WTC11 (cell line): ENCODE measurements around the gene ST8SIA4. TPM values are rescaled to one million over a fixed set of nuclear protein-coding genes. Genes with fewer than 3 reads are reported as not detected.

Source experiments
- ATAC-seq: fragments of 200-7000 bp; cut with Tn5 transposase; 2 replicates; pipeline ENCODE4 v1.10.0; 2021; ENCODE audit warnings: mild to moderate bottlenecking, moderate library complexity
- CTCF ChIA-PET: fragments of 300-600 bp; sonication (Branson Sonifier 250); formaldehyde crosslinking; loops from one replicate; lab custom pipeline; 2021; ENCODE audit warnings: antibody characterized with exemption; lab: Charles Lee
- POLR2A ChIA-PET: fragments of 350-600 bp; sonication (Branson Sonifier 250); formaldehyde crosslinking; loops from one replicate; lab custom pipeline; 2021; ENCODE audit warnings: antibody characterized with exemption; lab: Charles Lee
- DNase-seq: peaks from one replicate; pipeline ENCODE4 v3.0.0; 2021; ENCODE audit warnings: low spot score
- H3K27ac Mint-ChIP-seq: 2 replicates; pipeline ENCODE4 v1.8.0; 2021; ENCODE audit warnings: mixed read lengths
- H3K27me3 Mint-ChIP-seq: 2 replicates; pipeline ENCODE4 v1.8.0; 2021; ENCODE audit warnings: low read depth, mild to moderate bottlenecking, moderate library complexity, mixed read lengths
- H3K36me3 Mint-ChIP-seq: 2 replicates; pipeline ENCODE4 v1.8.0; 2021; ENCODE audit warnings: mixed read lengths
- H3K4me1 Mint-ChIP-seq: 2 replicates; pipeline ENCODE4 v1.8.0; 2022; ENCODE audit warnings: mixed read lengths
- H3K4me3 Mint-ChIP-seq: 2 replicates; pipeline ENCODE4 v1.8.0; 2021; ENCODE audit warnings: mild to moderate bottlenecking, moderate library complexity, mixed read lengths
- H3K9me3 Mint-ChIP-seq: 2 replicates; pipeline ENCODE4 v1.8.0; 2021; ENCODE audit warnings: mixed read lengths
- ATF1 ChIP-seq: sonication (generic); formaldehyde crosslinking; IDR thresholded peaks from 2 replicates; pipeline ENCODE4 v1.8.1; 2023; ENCODE audit warnings: mild to moderate bottlenecking, moderate library complexity, missing genetic modification reagents
- ATF2 ChIP-seq: sonication (generic); formaldehyde crosslinking; IDR thresholded peaks from 2 replicates; pipeline ENCODE4 v1.8.1; 2022; ENCODE audit warnings: low read depth, missing genetic modification reagents, borderline replicate concordance
- ATF6 ChIP-seq: sonication (generic); formaldehyde crosslinking; IDR thresholded peaks from 2 replicates; pipeline ENCODE4 v1.8.1; 2023; ENCODE audit warnings: mild to moderate bottlenecking, missing genetic modification reagents
- CDX4 ChIP-seq: fragments of 250-450 bp; sonication (Bioruptor Pico); IDR thresholded peaks from 2 replicates; pipeline ENCODE4 v1.9.0; 2021; ENCODE audit warnings: moderate library complexity, mild to moderate bottlenecking, inconsistent platforms, borderline replicate concordance
- CTCF ChIP-seq: fragments of 200-600 bp; IDR thresholded peaks from 2 replicates; pipeline ENCODE4 v1.8.0; 2022; ENCODE audit warnings: antibody characterized with exemption
- E2F1 ChIP-seq: sonication (generic); formaldehyde crosslinking; IDR thresholded peaks from 2 replicates; pipeline ENCODE4 v1.8.0; 2022; ENCODE audit warnings: mild to moderate bottlenecking, missing genetic modification reagents
- ELF4 ChIP-seq: sonication (generic); formaldehyde crosslinking; IDR thresholded peaks from 2 replicates; pipeline ENCODE4 v1.8.1; 2022; ENCODE audit warnings: low read depth, mild to moderate bottlenecking, moderate library complexity, missing genetic modification reagents
- EMX1 ChIP-seq: fragments of 250-450 bp; sonication (Bioruptor Pico); IDR thresholded peaks from 2 replicates; pipeline ENCODE4 v1.8.0; 2021; ENCODE audit warnings: mild to moderate bottlenecking
- ERG ChIP-seq: fragments of 250-450 bp; sonication (Bioruptor Pico); IDR thresholded peaks from 2 replicates; pipeline ENCODE4 v1.8.0; 2021; ENCODE audit warnings: mild to moderate bottlenecking
- ESRRA ChIP-seq: sonication (generic); formaldehyde crosslinking; IDR thresholded peaks from 2 replicates; pipeline ENCODE4 v1.8.1; 2022; ENCODE audit warnings: mild to moderate bottlenecking, missing genetic modification reagents, borderline replicate concordance
- GABPB1 ChIP-seq: sonication (generic); formaldehyde crosslinking; IDR thresholded peaks from 2 replicates; pipeline ENCODE4 v1.8.1; 2023; ENCODE audit warnings: mild to moderate bottlenecking, missing genetic modification reagents
- GRHL2 ChIP-seq: fragments of 250-450 bp; sonication (Bioruptor Pico); IDR thresholded peaks from 2 replicates; pipeline ENCODE4 v1.8.0; 2022; ENCODE audit warnings: mild to moderate bottlenecking, moderate library complexity; ENCODE audit not compliant: insufficient replicate concordance, severe bottlenecking
- IRF2 ChIP-seq: sonication (generic); formaldehyde crosslinking; IDR thresholded peaks from 2 replicates; pipeline ENCODE4 v1.8.0; 2022; ENCODE audit warnings: low read depth, missing genetic modification reagents, borderline replicate concordance
- MAX ChIP-seq: sonication (generic); formaldehyde crosslinking; IDR thresholded peaks from 2 replicates; pipeline ENCODE4 v1.8.0; 2022; ENCODE audit warnings: mild to moderate bottlenecking, missing genetic modification reagents
- MXD4 ChIP-seq: fragments of 250-450 bp; sonication (Bioruptor Pico); IDR thresholded peaks from 2 replicates; pipeline ENCODE4 v1.8.0; 2021; ENCODE audit warnings: mild to moderate bottlenecking, moderate library complexity, borderline replicate concordance
- NR2C2 ChIP-seq: sonication (generic); formaldehyde crosslinking; IDR thresholded peaks from 2 replicates; pipeline ENCODE4 v1.8.0; 2022; ENCODE audit warnings: mild to moderate bottlenecking, missing genetic modification reagents
- PREB ChIP-seq: sonication (generic); formaldehyde crosslinking; IDR thresholded peaks from 2 replicates; pipeline ENCODE4 v1.8.1; 2022; ENCODE audit warnings: mild to moderate bottlenecking, missing genetic modification reagents, moderate library complexity, borderline replicate concordance
- STAT6 ChIP-seq: sonication (generic); formaldehyde crosslinking; conservative IDR thresholded peaks from 2 replicates; pipeline ENCODE4 v1.8.1; 2023; ENCODE audit warnings: mild to moderate bottlenecking, low read depth, missing genetic modification reagents, moderate library complexity
- USF1 ChIP-seq: sonication (generic); formaldehyde crosslinking; IDR thresholded peaks from 2 replicates; pipeline ENCODE4 v1.8.0; 2022; ENCODE audit warnings: mild to moderate bottlenecking, missing genetic modification reagents
- total RNA-seq: library from RNA; stranded (reverse); gene quantifications from 3 replicates; pipeline ENCODE4 v1.2.3, GENCODE V29; 2021

The ST8SIA4 gene
- total RNA-seq, 1 experiment from 2014 or later = 1.3 TPM

GRCh38 chr5:100803397-100803796 is 99.7 kb downstream of the ST8SIA4 start (continued):
- TF ChIP-seq E2F1 (CRISPR knock-in tag) (no peak), ATF6 (CRISPR knock-in tag) (no peak), ELF4 (CRISPR knock-in tag) (no peak), STAT6 (CRISPR knock-in tag) (no peak), ERG (CRISPR knock-in tag) (no peak), IRF2 (CRISPR knock-in tag) (no peak), EMX1 (CRISPR knock-in tag) (no peak), ATF1 (CRISPR knock-in tag) (no peak)

- no peak for TF ChIP-seq CTCF
- TF ChIP-seq GRHL2 (CRISPR knock-in tag) = no peak
- Mint-ChIP-seq H3K4me3 (no peak overlapping the region), H3K9me3 (peaks cover 9% of the 10 kb centered on the region), H3K27ac (no peak overlapping the region), H3K36me3 (no peaks in the 10 kb centered on the region), H3K4me1 (peaks cover 8% of the 10 kb centered on the region), H3K27me3 (no peaks in the 10 kb centered on the region)
- CTCF ChIA-PET = no interaction called here
- POLR2A ChIA-PET = no interaction called here
- DNase-seq = no peak
- ATAC-seq = no peak
Observed at GRCh38 chr5:100802208-100802607, 100.9 kb downstream of the ST8SIA4 start.

- H3K36me3 Mint-ChIP-seq = no peaks in the 10 kb centered on the region
- no peak overlapping the region for H3K4me3 Mint-ChIP-seq
- H3K4me1 Mint-ChIP-seq = peaks cover 4% of the 10 kb centered on the region; the same call in 1 of the 2 replicates
- no peak overlapping the region for H3K27ac Mint-ChIP-seq
- ChIA-PET CTCF (no interaction called here), POLR2A (no interaction called here)
- peaks cover 9% of the 10 kb centered on the region for H3K9me3 Mint-ChIP-seq
- DNase-seq = no peak
- H3K27me3 Mint-ChIP-seq = no peaks in the 10 kb centered on the region
- ATAC-seq = no peak
- no peak for TF ChIP-seq ATF2
- TF ChIP-seq PREB = no peak
- TF ChIP-seq MXD4 (CRISPR knock-in tag) = no peak
- TF ChIP-seq USF1 = no peak
- TF ChIP-seq ESRRA (CRISPR knock-in tag) = no peak
- TF ChIP-seq MAX = no peak
- TF ChIP-seq IRF2 (CRISPR knock-in tag) = no peak
- TF ChIP-seq CDX4 (CRISPR knock-in tag) = no peak
- no peak for TF ChIP-seq GABPB1
- no peak for TF ChIP-seq NR2C2 (CRISPR knock-in tag)
Observed at GRCh38 chr5:100800562-100800961, 102.5 kb downstream of the ST8SIA4 start.
